Stimulated activated CD4-positive, alpha-beta T cell treated with anti-CD3 and anti-CD28 coated beads, Interleukin-1b, Interleukin-23, amount 100 ng/mL, for 24 hours (primary cell): Measurements from ENCODE around the gene AGAP6.
"Not testable (repeated sequence)": the region's sequence is repeated elsewhere in the genome, so short reads cannot be mapped to it uniquely, and the experiment has no call there.

ENCODE experiments used
- DNase-seq, 4 experiments: peaks; one replicate each; pipeline ENCODE4 v3.0.0-alpha.2; 2020; ENCODE audit warnings: low read depth in 4 of 4, low spot score in 1 of 4

Gene AGAP6

GRCh38 chr10:49988376-49988775, at the start of gene AGAP6:
Gene AGAP6 (plus strand): TSS chr10:49988406. CDS start chr10:49988716, 310 bp downstream.
- DNase-seq = not testable (repeated sequence)

GRCh38 chr10:49941447-49942338, 46.5 kb upstream of the AGAP6 start, which contains the start of the genes PARG and TIMM23B:
Gene PARG (minus strand): TSS chr10:49942027. CDS start chr10:49941725, 302 bp downstream.
Gene TIMM23B (plus strand): TSS chr10:49942053. CDS start chr10:49942195, 142 bp downstream.
- DNase-seq = peak; percentile 43 to 70 (median 57)

DNA sequence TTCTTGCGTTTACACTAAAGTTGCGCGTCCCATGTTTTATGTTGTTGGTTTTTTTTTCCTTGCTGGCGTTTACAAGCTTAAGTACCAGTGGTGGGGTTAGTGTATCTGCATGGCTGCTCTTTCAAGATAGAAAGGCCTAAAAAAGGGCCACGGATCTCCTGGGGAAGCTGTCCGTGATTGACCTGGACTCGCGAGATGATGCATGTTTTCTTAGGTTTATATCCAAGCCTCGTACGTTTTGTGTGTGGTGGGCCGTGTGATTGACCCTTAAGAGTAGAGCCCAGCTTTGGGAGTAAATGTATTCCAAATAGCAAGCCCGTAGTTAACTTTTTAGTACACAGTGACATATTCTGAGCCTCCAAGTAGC, 45.9 kb upstream of the AGAP6 start:
- not testable (repeated sequence) for DNase-seq

- DNase-seq = not testable (repeated sequence)
These were observed 44.6 kb upstream of the AGAP6 start for GRCh38 chr10:49943607-49944006.

GRCh38 chr10:49948142-49948541, 40.1 kb upstream of the AGAP6 start:
- not testable (repeated sequence) for DNase-seq

GRCh38 chr10:49948737-49949136, 39.5 kb upstream of the AGAP6 start:
- DNase-seq = not testable (repeated sequence)

DNA sequence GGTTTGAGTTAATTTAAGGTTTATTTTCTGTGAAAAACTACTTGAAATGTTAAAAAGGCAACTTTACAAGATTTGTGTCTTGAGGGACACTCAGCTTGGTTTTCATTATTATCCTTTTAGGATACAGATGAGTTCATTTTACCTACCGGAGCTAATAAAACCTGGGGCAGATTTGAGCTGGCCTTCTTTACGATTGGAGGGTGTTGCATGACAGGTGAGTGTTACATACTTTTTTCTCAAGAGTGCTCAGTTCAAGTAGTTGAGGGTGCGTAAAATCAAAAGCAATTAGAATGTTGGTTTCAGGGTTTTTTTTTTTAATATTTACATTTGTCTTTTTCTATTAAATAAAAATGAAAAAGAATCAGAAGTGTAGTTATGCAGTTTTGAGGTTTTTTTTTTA, 36.2 kb upstream of the AGAP6 start:
- not testable (repeated sequence) for DNase-seq

DNA sequence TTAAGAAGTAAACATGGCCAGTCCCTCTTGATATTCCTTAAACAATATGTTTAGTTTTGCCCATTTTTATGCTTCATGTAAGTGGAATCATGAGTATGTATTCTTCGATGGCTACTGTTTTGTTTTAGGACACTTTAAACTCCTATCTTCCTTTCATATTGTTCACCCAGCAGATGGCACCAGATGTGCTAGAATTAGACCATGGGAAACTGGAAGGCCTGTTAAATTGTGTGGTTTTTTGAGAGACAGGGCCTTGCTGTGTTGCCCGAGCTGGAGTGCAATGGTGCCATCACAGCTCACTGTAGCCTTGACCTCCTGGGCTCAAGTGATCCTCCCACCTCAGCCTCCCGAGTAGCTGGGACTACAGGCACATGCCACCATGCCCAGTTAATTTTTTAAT, 35.1 kb upstream of the AGAP6 start:
- not testable (repeated sequence) for DNase-seq

- DNase-seq = not testable (repeated sequence)
These were observed 17.8 kb upstream of the AGAP6 start for GRCh38 chr10:49970331-49970857.

GRCh38 chr10:49971466-49971865, 16.7 kb upstream of the AGAP6 start:
- DNase-seq = not testable (repeated sequence)

DNA sequence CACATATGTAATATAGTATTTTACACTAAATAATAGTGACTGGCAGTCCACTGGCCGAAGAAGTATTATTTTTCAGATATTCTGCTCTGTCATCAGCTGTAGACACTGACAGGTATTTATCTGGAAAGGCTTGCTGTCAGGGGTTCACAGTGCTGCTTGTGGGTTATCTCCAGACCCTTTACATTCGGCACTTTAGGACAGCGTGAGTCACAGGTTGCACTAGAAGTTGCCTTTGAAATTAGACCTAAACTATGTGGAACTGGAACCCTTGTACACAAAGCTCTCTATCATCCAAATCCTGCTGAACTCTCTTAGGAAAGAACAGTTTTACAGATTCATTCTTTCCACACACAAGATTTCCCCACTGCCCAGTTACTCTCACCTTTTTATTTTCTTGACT, 16.1 kb upstream of the AGAP6 start:
- DNase-seq = not testable (repeated sequence)

DNA sequence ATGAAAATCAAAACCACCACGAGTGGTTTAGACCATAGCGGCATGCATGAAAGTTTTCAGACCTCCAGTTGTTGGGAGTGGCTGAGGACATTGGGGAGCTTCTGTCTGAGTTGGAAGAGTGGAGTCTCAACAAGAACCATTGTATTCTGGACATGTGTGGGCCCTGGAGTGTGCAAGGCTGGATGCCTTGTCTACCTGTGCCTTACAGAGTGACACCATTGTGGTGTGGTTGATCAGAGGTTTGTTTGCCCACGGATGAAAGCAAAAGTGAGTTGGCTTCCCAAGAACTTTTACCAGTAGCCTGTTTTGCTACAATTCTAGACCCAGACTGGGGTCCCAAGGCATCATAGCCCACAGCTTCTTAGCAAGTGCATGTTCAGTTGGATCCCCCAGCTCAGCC, 10.4 kb upstream of the AGAP6 start:
- DNase-seq = not testable (repeated sequence)

DNA sequence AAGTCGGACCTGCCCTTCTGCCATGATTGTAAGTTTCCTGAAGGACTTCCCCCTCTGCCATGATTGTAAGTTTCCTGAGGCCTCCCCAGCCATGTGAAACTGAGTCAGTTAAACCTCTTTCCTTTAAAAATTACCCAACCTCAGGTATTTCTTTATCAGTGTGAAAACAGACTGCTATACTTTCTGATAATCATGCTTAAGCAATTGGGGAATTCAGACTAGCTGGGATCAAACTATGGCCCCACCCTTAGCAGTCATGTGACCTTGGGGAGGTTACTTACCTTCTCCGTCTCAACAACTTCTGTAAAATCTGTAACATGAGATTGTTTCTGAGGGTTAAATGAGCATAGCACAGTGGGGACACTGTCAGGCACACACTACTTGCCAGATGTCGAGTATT, 999 bp upstream of the AGAP6 start:
- not testable (repeated sequence) for DNase-seq

DNA sequence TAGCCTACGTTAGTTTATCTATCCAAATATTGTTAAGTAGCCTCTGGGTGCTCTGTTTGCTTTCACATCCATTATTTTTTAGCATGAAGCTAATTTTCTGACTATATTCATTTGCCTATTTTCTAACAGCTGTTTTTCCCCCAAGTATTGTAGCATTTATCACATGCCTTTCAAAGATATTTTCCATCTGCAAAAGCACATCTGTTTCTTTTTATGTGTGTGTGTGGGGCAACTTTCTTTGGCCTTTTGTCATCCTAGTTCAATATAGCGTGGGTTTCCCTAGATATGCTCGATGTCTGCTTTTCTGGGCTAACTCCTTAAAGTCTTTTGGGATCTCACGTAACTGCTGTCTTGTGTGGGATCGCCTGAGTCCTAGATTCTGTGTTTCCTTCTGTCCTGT, 7.1 kb downstream of the AGAP6 start:
- not testable (repeated sequence) for DNase-seq

DNA sequence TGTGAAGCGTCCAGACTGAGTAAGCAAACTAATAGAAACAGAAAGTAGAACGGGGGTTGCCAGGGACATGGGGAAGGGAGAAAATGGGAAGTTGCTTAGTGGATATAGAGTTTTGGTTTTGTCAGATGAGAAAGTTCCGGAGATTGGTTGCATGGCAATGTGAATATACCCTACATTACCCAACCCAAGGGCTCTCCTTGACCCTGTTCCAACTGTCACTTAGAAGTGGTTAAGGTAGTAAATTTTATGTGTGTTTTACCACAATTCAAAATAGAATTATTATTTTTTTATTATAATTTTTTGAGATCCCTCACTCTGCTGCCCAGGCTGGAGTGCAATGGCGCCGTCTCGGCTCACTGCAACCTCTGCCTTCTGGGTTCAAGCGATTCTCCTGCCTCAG, 25.8 kb downstream of the AGAP6 start:
- DNase-seq = not testable (repeated sequence)

GRCh38 chr10:50015596-50016220, 27.5 kb downstream of the AGAP6 start:
- DNase-seq = not testable (repeated sequence)

DNA sequence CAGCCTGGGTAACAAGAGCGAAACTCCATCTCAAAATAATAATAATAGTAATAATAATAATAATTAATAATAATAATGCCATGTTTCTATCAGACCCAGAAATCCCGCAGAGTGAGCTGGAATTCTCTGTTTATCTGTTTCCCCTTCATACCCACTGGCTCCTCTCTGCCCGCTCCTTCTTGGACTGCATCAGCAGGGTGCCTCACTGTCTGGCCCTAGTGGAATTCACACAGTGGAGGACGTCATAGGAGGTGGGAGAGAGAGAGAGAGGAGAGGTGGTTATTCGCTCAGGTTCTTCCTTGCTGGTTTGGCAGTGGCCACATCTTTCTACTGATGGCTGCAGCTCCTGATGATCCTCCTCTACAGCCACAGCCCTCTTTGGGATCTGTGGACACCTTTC, 28.7 kb downstream of the AGAP6 start:
- not testable (repeated sequence) for DNase-seq

DNA sequence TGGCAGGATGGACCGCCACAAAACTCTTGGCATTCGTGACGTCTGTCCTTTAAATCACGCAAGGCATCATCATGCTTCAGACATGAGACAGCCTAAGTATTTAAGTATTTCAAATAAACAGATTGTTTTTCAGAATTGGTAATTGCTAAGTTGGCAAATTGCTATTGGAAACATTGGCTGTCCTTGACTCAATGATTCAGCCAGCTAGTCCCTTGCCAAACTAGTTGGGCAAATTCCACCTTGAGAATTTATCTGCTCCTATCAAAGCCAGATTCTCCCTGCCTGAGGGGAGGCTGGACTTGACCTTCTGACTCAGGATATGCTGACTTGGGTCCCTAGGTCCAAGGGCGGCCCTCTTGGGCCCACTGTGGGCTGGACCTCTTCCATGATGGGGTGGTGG, 29.4 kb downstream of the AGAP6 start:
- not testable (repeated sequence) for DNase-seq

DNA sequence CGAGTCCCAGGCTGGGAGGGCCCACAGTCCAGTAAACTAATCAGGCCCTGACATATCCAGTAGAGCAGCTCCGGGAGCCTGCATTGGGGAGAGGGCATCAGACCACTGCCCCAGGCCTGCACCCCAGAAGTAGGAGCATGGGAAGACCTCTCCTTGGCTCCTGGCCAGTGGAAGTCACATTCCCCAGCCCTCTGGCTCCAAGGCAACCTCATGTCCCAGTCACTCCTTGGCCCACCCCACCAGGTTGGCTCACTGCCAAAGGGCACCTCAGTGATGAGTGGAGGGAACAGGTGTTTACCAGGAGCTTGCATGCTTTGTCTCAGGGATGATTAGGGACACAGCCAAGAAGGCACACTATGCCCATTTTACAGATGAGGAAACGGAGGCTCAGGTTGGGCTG, 31.1 kb downstream of the AGAP6 start:
- not testable (repeated sequence) for DNase-seq

- not testable (repeated sequence) for DNase-seq
These were observed 32.3 kb downstream of the AGAP6 start for GRCh38 chr10:50020451-50021024.

- no peak for DNase-seq
These were observed 33.4 kb downstream of the AGAP6 start for GRCh38 chr10:50021646-50022045.
